DND-41 (cell line): ENCODE data around the gene ANXA3.

Experiments
- CTCF ChIP-seq: IDR thresholded peaks from 2 replicates; pipeline ENCODE4 v1.5.1; 2012; ENCODE audit warnings: borderline replicate concordance, low read length, moderate library complexity, mild to moderate bottlenecking; ENCODE audit not compliant: poor library complexity, severe bottlenecking; ENCODE audit errors: extremely low read depth
- EZH2 ChIP-seq: IDR thresholded peaks from 3 replicates; pipeline ENCODE4 v1.6.1; 2012; ENCODE audit warnings: borderline replicate concordance, low read depth, mild to moderate bottlenecking, moderate library complexity, low read length, inconsistent platforms; ENCODE audit not compliant: severe bottlenecking

DNA sequence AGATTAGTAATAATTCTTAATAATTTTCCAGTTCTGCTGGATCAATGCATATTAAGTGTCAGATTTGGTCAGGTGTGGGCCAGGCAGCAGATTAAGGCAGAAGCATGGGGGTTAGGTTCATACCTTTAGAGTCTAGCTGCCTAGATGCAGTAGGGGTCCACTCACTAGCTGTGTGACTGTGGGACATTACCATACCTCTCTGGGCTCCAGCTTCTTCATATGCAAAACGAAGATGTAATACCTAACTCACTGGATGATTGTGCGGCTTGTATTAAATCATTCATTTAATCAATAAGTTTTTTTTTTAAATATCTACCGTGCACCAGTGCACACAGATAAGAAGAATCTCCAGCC, 1.4 kb downstream of the ANXA3 start:
- TF ChIP-seq CTCF (no peak), EZH2 (no peak)
